ENCODE measurements around the gene PLCB3. TPM values are rescaled to one million over a fixed set of nuclear protein-coding genes. Genes with fewer than 3 reads are reported as not detected.

Gene PLCB3
- total and polyA plus RNA-seq, 2 experiments from 2014 or later, result 28.1 to 103 TPM

GRCh38 chr11:64253043-64253442 is 1.7 kb downstream of the PLCB3 start (continued):
- TF ChIP-seq, protein P1, sequence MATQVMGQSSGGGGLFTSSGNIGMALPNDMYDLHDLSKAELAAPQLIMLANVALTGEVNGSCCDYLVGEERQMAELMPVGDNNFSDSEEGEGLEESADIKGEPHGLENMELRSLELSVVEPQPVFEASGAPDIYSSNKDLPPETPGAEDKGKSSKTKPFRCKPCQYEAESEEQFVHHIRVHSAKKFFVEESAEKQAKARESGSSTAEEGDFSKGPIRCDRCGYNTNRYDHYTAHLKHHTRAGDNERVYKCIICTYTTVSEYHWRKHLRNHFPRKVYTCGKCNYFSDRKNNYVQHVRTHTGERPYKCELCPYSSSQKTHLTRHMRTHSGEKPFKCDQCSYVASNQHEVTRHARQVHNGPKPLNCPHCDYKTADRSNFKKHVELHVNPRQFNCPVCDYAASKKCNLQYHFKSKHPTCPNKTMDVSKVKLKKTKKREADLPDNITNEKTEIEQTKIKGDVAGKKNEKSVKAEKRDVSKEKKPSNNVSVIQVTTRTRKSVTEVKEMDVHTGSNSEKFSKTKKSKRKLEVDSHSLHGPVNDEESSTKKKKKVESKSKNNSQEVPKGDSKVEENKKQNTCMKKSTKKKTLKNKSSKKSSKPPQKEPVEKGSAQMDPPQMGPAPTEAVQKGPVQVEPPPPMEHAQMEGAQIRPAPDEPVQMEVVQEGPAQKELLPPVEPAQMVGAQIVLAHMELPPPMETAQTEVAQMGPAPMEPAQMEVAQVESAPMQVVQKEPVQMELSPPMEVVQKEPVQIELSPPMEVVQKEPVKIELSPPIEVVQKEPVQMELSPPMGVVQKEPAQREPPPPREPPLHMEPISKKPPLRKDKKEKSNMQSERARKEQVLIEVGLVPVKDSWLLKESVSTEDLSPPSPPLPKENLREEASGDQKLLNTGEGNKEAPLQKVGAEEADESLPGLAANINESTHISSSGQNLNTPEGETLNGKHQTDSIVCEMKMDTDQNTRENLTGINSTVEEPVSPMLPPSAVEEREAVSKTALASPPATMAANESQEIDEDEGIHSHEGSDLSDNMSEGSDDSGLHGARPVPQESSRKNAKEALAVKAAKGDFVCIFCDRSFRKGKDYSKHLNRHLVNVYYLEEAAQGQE (IDR thresholded peaks at IDR 0.05; ENCODE audit: unreplicated experiment), result no peak
- TF ChIP-seq, protein P2, sequence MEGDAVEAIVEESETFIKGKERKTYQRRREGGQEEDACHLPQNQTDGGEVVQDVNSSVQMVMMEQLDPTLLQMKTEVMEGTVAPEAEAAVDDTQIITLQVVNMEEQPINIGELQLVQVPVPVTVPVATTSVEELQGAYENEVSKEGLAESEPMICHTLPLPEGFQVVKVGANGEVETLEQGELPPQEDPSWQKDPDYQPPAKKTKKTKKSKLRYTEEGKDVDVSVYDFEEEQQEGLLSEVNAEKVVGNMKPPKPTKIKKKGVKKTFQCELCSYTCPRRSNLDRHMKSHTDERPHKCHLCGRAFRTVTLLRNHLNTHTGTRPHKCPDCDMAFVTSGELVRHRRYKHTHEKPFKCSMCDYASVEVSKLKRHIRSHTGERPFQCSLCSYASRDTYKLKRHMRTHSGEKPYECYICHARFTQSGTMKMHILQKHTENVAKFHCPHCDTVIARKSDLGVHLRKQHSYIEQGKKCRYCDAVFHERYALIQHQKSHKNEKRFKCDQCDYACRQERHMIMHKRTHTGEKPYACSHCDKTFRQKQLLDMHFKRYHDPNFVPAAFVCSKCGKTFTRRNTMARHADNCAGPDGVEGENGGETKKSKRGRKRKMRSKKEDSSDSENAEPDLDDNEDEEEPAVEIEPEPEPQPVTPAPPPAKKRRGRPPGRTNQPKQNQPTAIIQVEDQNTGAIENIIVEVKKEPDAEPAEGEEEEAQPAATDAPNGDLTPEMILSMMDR (conservative IDR thresholded peaks at IDR 0.05; ENCODE audit: low read depth in 2 of 2), result no peak
- TF ChIP-seq EZH2phosphoT487 (IDR thresholded peaks at IDR 0.05; ENCODE audit: unreplicated experiment) (no peak), ZNF331 (CRISPR knock-in tag; IDR thresholded peaks at IDR 0.05; ENCODE audit: low read depth) (no peak), POLR2AphosphoS5 (IDR thresholded peaks at IDR 0.05; ENCODE audit: low read depth) (no peak)

DNA sequence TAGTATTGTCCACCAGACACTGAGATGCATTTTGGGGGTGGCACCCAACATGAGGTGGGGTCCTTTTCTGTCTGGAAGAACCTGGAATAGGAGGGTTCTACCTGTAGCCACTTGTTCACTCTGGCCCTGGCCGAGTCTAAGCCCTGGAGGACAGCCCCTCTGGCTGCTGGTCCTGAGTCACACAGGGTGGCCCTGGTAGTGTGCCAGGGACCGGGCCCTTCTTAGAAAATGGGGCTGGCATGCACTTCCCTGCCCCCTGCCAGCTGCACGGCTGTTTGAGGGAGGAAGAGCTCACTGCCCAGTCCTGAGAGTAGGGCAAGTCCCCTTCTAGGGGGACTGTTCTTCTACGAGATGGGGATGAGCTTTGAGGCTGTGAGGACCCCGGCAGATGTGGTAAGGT is 2.2 kb downstream of the PLCB3 start:
- Mint-ChIP-seq H3K9me3 (no peaks in the 10 kb centered on the region), H3K27me3 (ENCODE audit: insufficient read depth, low read depth, poor library complexity) (peaks cover 26% of the 10 kb centered on the region), H3K27ac (peak overlapping the region; percentile 18; the same call in 1 of the 2 replicates), H3K4me1 (peaks cover 31% of the 10 kb centered on the region), H3K36me3 (ENCODE audit: low read depth) (peaks cover 24% of the 10 kb centered on the region), H3K4me3 (peak overlapping the region; percentile 92)
- 0 out of 2 replicates have a peak, but pooled peaks cover 5% of the 10 kb centered on the region for H3K36me3 ChIP-seq (ENCODE audit: insufficient read depth)
- no peaks in the 10 kb centered on the region for H3K9me2 ChIP-seq (ENCODE audit: insufficient read depth)
- H3K4me1 ChIP-seq (ENCODE audit: insufficient read depth), result peaks cover 24% of the 10 kb centered on the region
- ATAC-seq (no peak), DNase-seq (ENCODE audit: low spot score) (no peak)
- H3F3A ChIP-seq (replicated peaks; ENCODE audit: low read depth), result peaks cover 22% of the 10 kb centered on the region
- TF ChIP-seq STAT1 (IDR thresholded peaks at IDR 0.05; ENCODE audit: unreplicated experiment), result no peak
- TF ChIP-seq, protein P2 (conservative IDR thresholded peaks at IDR 0.05; ENCODE audit: low read depth in 2 of 2), result no peak
- TF ChIP-seq CREB1 (CRISPR knock-in tag; IDR thresholded peaks at IDR 0.05; ENCODE audit: low read depth), result no peak
- no peak for TF ChIP-seq ETS1 (IDR thresholded peaks at IDR 0.05)
- TF ChIP-seq ZNF462 (CRISPR knock-in tag; IDR thresholded peaks at IDR 0.05), result no peak
- peak overlapping the region; percentile 59; the same call in 1 of the 2 replicates for H3K27ac ChIP-seq (ENCODE audit: low read depth)
- no peaks in the 10 kb centered on the region; the same call in none of the 2 replicates for H4K20me1 ChIP-seq (replicated peaks; ENCODE audit: insufficient read depth)
- H3K4me2 ChIP-seq, result peak overlapping the region; percentile 98; the same call in 1 of the 2 replicates
- no peaks in the 10 kb centered on the region for H3K27me3 ChIP-seq (ENCODE audit: insufficient read depth)
- no peak overlapping the region for H2AFZ ChIP-seq
- peaks cover 19% of the 10 kb centered on the region for H3K79me2 ChIP-seq (replicated peaks; ENCODE audit: insufficient read depth)
- peak overlapping the region; percentile 94; the same call in 1 of the 2 replicates for H3K4me3 ChIP-seq
